KMS-11 (cell line): ENCODE results near the gene KRT79.
"Not testable (repeated sequence)": the region's sequence is repeated elsewhere in the genome, so short reads cannot be mapped to it uniquely, and the experiment has no call there.

Experiments
- H2AFZ ChIP-seq: fragments of 200-600 bp; sonication (generic); 2 replicates; pipeline ENCODE4 v1.6.1; 2016; ENCODE audit warnings: antibody characterized with exemption, mixed run types, low read depth
- H3K27ac ChIP-seq: fragments of 200-600 bp; sonication (generic); 2 replicates; pipeline ENCODE4 v1.6.1; 2016; ENCODE audit warnings: mild to moderate bottlenecking, mixed run types
- H3K27me3 ChIP-seq: fragments of 200-600 bp; sonication (generic); 2 replicates; pipeline ENCODE4 v1.6.1; 2017; ENCODE audit warnings: mild to moderate bottlenecking, low read depth, mixed run types, moderate library complexity; ENCODE audit not compliant: insufficient read depth
- H3K36me3 ChIP-seq: fragments of 200-600 bp; sonication (generic); 2 replicates; pipeline ENCODE4 v1.6.1; 2017; ENCODE audit warnings: mild to moderate bottlenecking, mixed run types; ENCODE audit not compliant: insufficient read depth
- H3K4me1 ChIP-seq: fragments of 200-600 bp; sonication (generic); 2 replicates; pipeline ENCODE4 v1.6.1; 2016; ENCODE audit warnings: mild to moderate bottlenecking, low read depth, mixed run types; ENCODE audit not compliant: poor library complexity, severe bottlenecking
- H3K4me2 ChIP-seq: fragments of 200-600 bp; sonication (generic); 2 replicates; pipeline ENCODE4 v1.7.0; 2016; ENCODE audit warnings: mild to moderate bottlenecking, mixed run types
- H3K4me3 ChIP-seq: fragments of 200-600 bp; sonication (generic); IDR thresholded peaks from 2 replicates; pipeline ENCODE4 v1.6.1; 2017; ENCODE audit warnings: low read depth, low read length, mixed read lengths; ENCODE audit not compliant: insufficient read depth
- H3K79me2 ChIP-seq: fragments of 200-600 bp; sonication (generic); 2 replicates; pipeline ENCODE4 v1.6.1; 2016; ENCODE audit warnings: low read depth, mixed run types; ENCODE audit not compliant: insufficient read depth
- H3K9ac ChIP-seq: fragments of 200-600 bp; sonication (generic); 2 replicates; pipeline ENCODE4 v1.6.1; 2016; ENCODE audit warnings: mild to moderate bottlenecking, mixed run types
- H4K20me1 ChIP-seq: fragments of 200-600 bp; sonication (generic); 2 replicates; pipeline ENCODE4 v1.6.1; 2016; ENCODE audit warnings: mild to moderate bottlenecking, mixed run types; ENCODE audit not compliant: insufficient read depth
- CTCF ChIP-seq: fragments of 200-600 bp; sonication (generic); conservative IDR thresholded peaks from 2 replicates; pipeline ENCODE4 v1.6.1; 2017; ENCODE audit warnings: low read depth, mild to moderate bottlenecking, antibody characterized with exemption, low read length, moderate library complexity, mixed read lengths

Gene KRT79

GRCh38 chr12:52861511-52861910 is 27.4 kb upstream of the KRT79 start:
- no peaks in the 10 kb centered on the region for H3K36me3 ChIP-seq
- H3K27me3 ChIP-seq: peaks cover 11% of the 10 kb centered on the region; the same call in 1 of the 2 replicates
- no peak overlapping the region for H3K9ac ChIP-seq
- H4K20me1 ChIP-seq: no peaks in the 10 kb centered on the region
- no peak overlapping the region for H3K4me2 ChIP-seq
- H2AFZ ChIP-seq: no peak overlapping the region; the same call in 1 of the 2 replicates
- no peak overlapping the region for H3K27ac ChIP-seq
- no peaks in the 10 kb centered on the region for H3K79me2 ChIP-seq
- H3K4me1 ChIP-seq: no peaks in the 10 kb centered on the region
- no peak for TF ChIP-seq CTCF
- H3K4me3 ChIP-seq: no peak overlapping the region

- Histone ChIP-seq H3K4me3 (no peak overlapping the region), H3K4me2 (no peak overlapping the region), H4K20me1 (no peaks in the 10 kb centered on the region), H3K36me3 (no peaks in the 10 kb centered on the region), H3K27me3 (peaks cover 11% of the 10 kb centered on the region; the same call in 1 of the 2 replicates), H3K4me1 (no peaks in the 10 kb centered on the region), H3K9ac (no peak overlapping the region), H3K27ac (no peak overlapping the region), H3K79me2 (no peaks in the 10 kb centered on the region), H2AFZ (no peak overlapping the region)
- no peak for TF ChIP-seq CTCF
These were observed 26.2 kb upstream of the KRT79 start for GRCh38 chr12:52860102-52860823.

GRCh38 chr12:52857500-52857899 is 23.4 kb upstream of the KRT79 start:
- Histone ChIP-seq H3K27me3 (peaks cover 21% of the 10 kb centered on the region), H2AFZ (no peak overlapping the region), H3K79me2 (no peaks in the 10 kb centered on the region), H3K4me1 (no peaks in the 10 kb centered on the region), H4K20me1 (no peaks in the 10 kb centered on the region), H3K9ac (no peak overlapping the region), H3K36me3 (no peaks in the 10 kb centered on the region), H3K27ac (no peak overlapping the region), H3K4me3 (no peak overlapping the region), H3K4me2 (no peak overlapping the region)
- no peak for TF ChIP-seq CTCF

GRCh38 chr12:52856787-52857186 is 22.7 kb upstream of the KRT79 start:
- H3K79me2 ChIP-seq: no peaks in the 10 kb centered on the region
- H2AFZ ChIP-seq: no peak overlapping the region
- TF ChIP-seq CTCF: no peak
- no peak overlapping the region for H3K9ac ChIP-seq
- no peak overlapping the region for H3K27ac ChIP-seq
- no peaks in the 10 kb centered on the region for H3K4me1 ChIP-seq
- H4K20me1 ChIP-seq: no peaks in the 10 kb centered on the region
- H3K36me3 ChIP-seq: no peaks in the 10 kb centered on the region
- H3K4me3 ChIP-seq: no peak overlapping the region
- H3K27me3 ChIP-seq: peaks cover 22% of the 10 kb centered on the region
- H3K4me2 ChIP-seq: no peak overlapping the region

- H2AFZ ChIP-seq, H3K79me2 ChIP-seq, H3K4me1 ChIP-seq, H3K9ac ChIP-seq, H3K36me3 ChIP-seq, H3K27ac ChIP-seq, H3K4me3 ChIP-seq, H4K20me1 ChIP-seq, H3K4me2 ChIP-seq: not testable (repeated sequence)
- H3K27me3 ChIP-seq: peaks cover 22% of the 10 kb centered on the region
These were observed 22.0 kb upstream of the KRT79 start for GRCh38 chr12:52856077-52856476.
